Tibial nerve (tissue), 4 donors: ENCODE data around the gene CHKA.

ENCODE experiments used
- EP300 ChIP-seq, 2 donors: sonication (generic); formaldehyde crosslinking; IDR thresholded peaks; one replicate each; pipeline ENCODE4 v1.6.1; 2017; ENCODE audit warnings: antibody characterized with exemption in 2 of 2, mild to moderate bottlenecking in 1 of 2
- POLR2A ChIP-seq, 2 donors: fragments of 450-650 bp; IDR thresholded peaks; one replicate each; pipeline ENCODE4 v1.6.1; 2017; ENCODE audit warnings: antibody characterized with exemption in 2 of 2, mild to moderate bottlenecking in 2 of 2, moderate library complexity in 2 of 2
- TF ChIP-seq, protein P1 (sequence below), 5 experiments: fragments of 200-600 bp in 3 of 5; fragments of 450-650 bp in 2 of 5; sonication (generic) in 3 of 5; IDR thresholded peaks; one replicate each; pipeline ENCODE4 v1.5.1; 2016 to 2019; ENCODE audit warnings: antibody characterized with exemption in 5 of 5, mild to moderate bottlenecking in 3 of 5, moderate library complexity in 2 of 5

DNA sequence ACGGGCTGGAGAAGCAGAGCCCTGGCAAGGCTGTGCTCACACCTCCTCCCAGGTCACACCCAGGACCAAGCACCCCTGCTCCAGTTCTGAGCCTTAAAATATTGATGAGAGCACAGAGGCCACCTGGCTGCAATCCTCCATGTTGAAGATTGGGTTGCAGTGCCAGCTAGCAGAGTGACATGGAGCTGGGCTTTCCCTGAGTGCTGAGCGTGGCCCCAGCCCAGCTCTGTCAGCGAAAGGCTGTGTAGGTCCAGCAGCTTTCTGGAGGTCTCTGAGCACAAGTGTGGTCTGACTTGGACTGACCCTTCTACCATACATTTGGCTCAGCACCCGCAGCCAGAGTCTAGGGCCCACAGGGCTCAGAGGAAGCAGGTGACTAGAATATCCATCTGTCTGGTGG, 4.0 kb upstream of the CHKA start:
- TF ChIP-seq, protein P1, sequence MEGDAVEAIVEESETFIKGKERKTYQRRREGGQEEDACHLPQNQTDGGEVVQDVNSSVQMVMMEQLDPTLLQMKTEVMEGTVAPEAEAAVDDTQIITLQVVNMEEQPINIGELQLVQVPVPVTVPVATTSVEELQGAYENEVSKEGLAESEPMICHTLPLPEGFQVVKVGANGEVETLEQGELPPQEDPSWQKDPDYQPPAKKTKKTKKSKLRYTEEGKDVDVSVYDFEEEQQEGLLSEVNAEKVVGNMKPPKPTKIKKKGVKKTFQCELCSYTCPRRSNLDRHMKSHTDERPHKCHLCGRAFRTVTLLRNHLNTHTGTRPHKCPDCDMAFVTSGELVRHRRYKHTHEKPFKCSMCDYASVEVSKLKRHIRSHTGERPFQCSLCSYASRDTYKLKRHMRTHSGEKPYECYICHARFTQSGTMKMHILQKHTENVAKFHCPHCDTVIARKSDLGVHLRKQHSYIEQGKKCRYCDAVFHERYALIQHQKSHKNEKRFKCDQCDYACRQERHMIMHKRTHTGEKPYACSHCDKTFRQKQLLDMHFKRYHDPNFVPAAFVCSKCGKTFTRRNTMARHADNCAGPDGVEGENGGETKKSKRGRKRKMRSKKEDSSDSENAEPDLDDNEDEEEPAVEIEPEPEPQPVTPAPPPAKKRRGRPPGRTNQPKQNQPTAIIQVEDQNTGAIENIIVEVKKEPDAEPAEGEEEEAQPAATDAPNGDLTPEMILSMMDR (IDR thresholded peaks at IDR 0.05): no peak
- no peak for TF ChIP-seq POLR2A (IDR thresholded peaks at IDR 0.05)
- TF ChIP-seq EP300 (IDR thresholded peaks at IDR 0.05): no peak
